ENCODE results near the gene PLCG2.

DNA sequence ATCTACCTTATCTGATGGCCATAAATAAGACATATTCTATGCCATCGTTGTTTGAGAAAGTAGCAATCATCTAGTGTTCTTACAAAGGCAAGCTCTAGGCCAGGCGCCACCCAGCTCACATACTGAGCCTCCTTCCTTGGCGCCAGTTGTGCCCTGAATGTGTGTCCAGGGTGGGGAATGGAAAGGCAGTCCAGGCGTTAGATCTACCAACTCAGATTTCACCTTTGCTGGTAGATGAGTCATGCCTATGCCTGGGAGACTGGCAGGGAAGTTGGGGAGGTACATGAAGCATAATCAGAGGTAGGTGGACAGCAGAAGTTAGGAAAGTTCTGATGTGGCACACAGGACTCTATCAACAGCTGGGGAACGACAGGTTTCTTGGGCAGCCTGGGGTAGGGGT, 208.6 kb downstream of the PLCG2 start:
- TF ChIP-seq CTCF (IDR thresholded peaks at IDR 0.05) (no peak), POLR2A (IDR thresholded peaks at IDR 0.05) (no peak)
